Upper lobe of right lung (tissue), 1 donor: ENCODE results near the gene EMID1. TPM values are rescaled to one million over a fixed set of nuclear protein-coding genes. Genes with fewer than 3 reads are reported as not detected.
A peak's percentile ranks its signal among the peaks of the same experiment; 100 is the strongest.

Source experiments
- ATAC-seq: fragments of 200-7000 bp; cut with Tn5 transposase; one replicate; pipeline ENCODE4 v1.9.1; 2020; ENCODE audit warnings: mild to moderate bottlenecking, moderate library complexity
- DNase-seq: peaks from one replicate; pipeline ENCODE4 v3.0.0-alpha.2; 2020
- H3K27ac ChIP-seq: fragments of 200-600 bp; one replicate; pipeline ENCODE4 v1.8.0; 2022
- H3K27me3 ChIP-seq: fragments of 200-600 bp; one replicate; pipeline ENCODE4 v1.8.0; 2022; ENCODE audit warnings: mild to moderate bottlenecking
- H3K36me3 ChIP-seq: fragments of 200-600 bp; one replicate; pipeline ENCODE4 v1.8.0; 2022
- H3K4me1 ChIP-seq: fragments of 200-600 bp; one replicate; pipeline ENCODE4 v1.8.0; 2022
- H3K4me3 ChIP-seq: fragments of 200-600 bp; one replicate; pipeline ENCODE4 v1.8.0; 2022; ENCODE audit warnings: mild to moderate bottlenecking
- H3K9me3 ChIP-seq: fragments of 200-600 bp; one replicate; pipeline ENCODE4 v1.8.0; 2022
- CTCF ChIP-seq: fragments of 200-600 bp; IDR thresholded peaks from one replicate; pipeline ENCODE4 v1.8.0; 2022; ENCODE audit warnings: antibody characterized with exemption
- intact Hi-C: fragments of 100-400 bp; cut with DNase I; formaldehyde crosslinking; loops from one replicate; pipeline ENCODE4 v1.11.0; 2022
- total RNA-seq: library from RNA; stranded (reverse); fragmentation: NEBNext Ultra II Directional; extraction: Animal tissue kit (Norgen Biotek cat#: 25700); gene quantifications from one replicate; pipeline ENCODE4 v1.2.1, GENCODE V29; 2021
- donor health status: DM: no; HTN: yes; CAD: no; lungs with severe emphysema.

EMID1 gene
- total RNA-seq, 1 donor from 2014 or later, result 15.2 TPM

DNA sequence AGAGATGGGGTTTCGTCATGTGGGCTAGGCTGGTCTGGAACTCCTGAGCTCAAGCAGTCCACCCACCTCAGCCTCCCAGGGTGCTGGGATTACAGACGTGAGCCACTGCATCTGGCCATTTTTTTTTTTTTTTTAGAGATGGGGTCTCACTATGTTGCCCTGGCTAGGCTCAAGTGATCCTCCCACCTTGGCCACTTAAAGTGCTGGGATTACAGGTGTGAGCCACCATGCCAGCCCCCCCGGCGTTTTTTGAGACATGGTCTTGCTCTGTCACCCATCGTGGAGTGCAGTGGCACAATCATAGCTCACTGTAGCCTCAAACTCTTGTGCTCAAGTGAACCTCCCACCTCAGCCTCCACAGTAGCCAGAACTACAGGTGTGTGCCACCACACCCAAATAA is 45.6 kb downstream of the EMID1 start:
- DNase-seq (peak; percentile 20), ATAC-seq (no peak)
- no peak overlapping the region for H3K4me3 ChIP-seq
- H3K27me3 ChIP-seq, result no peaks in the 10 kb centered on the region
- no peak overlapping the region for H3K27ac ChIP-seq
- H3K9me3 ChIP-seq, result no peaks in the 10 kb centered on the region
- no peak for TF ChIP-seq CTCF
- intact Hi-C loops, result no loop called here
- no peaks in the 10 kb centered on the region for H3K4me1 ChIP-seq
- no peaks in the 10 kb centered on the region for H3K36me3 ChIP-seq

- H3K27ac ChIP-seq, result no peak overlapping the region
- no peak for ATAC-seq
- H3K4me3 ChIP-seq, result no peak overlapping the region
- intact Hi-C loops, result no loop called here
- no peaks in the 10 kb centered on the region for H3K9me3 ChIP-seq
- peak; percentile 39 for DNase-seq
- H3K27me3 ChIP-seq, result no peaks in the 10 kb centered on the region
- H3K4me1 ChIP-seq, result no peaks in the 10 kb centered on the region
- TF ChIP-seq CTCF, result no peak
- no peaks in the 10 kb centered on the region for H3K36me3 ChIP-seq
Observed at GRCh38 chr22:29251981-29252911, 46.5 kb downstream of the EMID1 start.

DNA sequence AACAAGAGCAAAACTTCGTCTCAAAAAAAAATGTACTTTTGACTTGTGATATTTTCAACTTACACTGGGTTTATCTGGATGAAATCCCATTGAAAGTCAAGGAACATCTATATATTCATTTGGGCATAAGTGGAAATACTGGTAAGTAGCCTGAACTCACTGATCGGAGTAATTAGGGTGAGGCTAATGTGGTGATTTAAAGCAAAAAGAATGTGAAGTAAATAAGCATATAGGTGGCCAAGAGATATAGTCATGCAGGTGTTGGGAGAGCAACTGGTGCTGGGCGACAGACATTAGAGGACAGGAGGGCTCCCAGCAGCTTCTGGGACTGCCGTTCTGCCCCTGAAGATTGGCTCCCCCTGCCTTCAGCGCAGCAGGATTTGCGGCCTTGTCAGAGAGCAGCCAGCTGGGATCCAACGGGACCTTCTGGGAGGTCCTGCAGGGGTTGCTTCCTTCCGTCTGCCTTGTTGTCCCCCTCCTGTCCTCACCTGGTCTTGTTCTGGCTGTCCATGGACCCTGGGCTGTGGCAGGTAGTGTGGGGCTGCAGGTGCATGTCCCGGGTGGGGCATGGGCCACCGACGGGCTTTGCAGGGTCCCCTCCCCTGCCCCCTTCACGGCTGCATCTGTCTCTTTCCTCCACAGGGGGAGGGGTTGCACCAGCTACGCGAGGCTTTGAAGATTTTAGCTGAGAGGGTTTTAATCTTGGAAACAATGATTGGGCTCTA is 48.0 kb downstream of the EMID1 start:
- Histone ChIP-seq H3K27me3 (no peaks in the 10 kb centered on the region), H3K4me1 (no peaks in the 10 kb centered on the region), H3K27ac (no peak overlapping the region), H3K36me3 (no peaks in the 10 kb centered on the region), H3K4me3 (no peak overlapping the region), H3K9me3 (no peaks in the 10 kb centered on the region)
- ATAC-seq (no peak), DNase-seq (peak; percentile 52)
- intact Hi-C loops, result no loop called here
- no peak for TF ChIP-seq CTCF

DNA sequence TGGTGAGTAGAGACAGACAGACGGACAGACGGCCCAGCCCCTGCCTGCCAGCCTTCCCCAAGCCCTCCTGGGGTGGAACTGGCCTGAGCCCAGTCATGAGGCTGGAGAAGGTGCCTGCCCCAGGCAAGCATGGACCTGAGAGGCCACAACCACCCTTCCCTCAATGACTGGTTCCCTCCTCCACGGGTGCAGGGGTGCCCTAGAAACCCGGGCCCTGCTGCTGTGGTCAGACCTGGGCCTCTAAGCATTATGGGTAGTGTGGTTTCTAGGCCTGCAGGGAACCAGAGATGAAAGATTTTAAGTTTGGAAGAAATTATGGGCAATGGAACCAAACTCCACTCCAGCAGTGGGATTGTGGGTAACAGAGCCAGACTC is 48.6 kb downstream of the EMID1 start:
- Histone ChIP-seq H3K36me3 (no peaks in the 10 kb centered on the region), H3K4me1 (no peaks in the 10 kb centered on the region), H3K4me3 (no peak overlapping the region), H3K27me3 (no peaks in the 10 kb centered on the region), H3K27ac (no peak overlapping the region), H3K9me3 (no peaks in the 10 kb centered on the region)
- no peak for ATAC-seq
- no peak for TF ChIP-seq CTCF
- DNase-seq, result no peak
- intact Hi-C loops, result no loop called here

- no peak for TF ChIP-seq CTCF
- Histone ChIP-seq H3K9me3 (no peaks in the 10 kb centered on the region), H3K27me3 (no peaks in the 10 kb centered on the region), H3K4me1 (no peaks in the 10 kb centered on the region), H3K36me3 (no peaks in the 10 kb centered on the region), H3K4me3 (no peak overlapping the region), H3K27ac (no peak overlapping the region)
- DNase-seq (peak; percentile 34), ATAC-seq (no peak)
- intact Hi-C loops, result no loop called here
Observed at GRCh38 chr22:29255064-29255621, 49.4 kb downstream of the EMID1 start.
